Superior temporal gyrus (tissue), 1 donor: ENCODE data around the gene ZNF263.
"Not testable (repeated sequence)": the region's sequence is repeated elsewhere in the genome, so short reads cannot be mapped to it uniquely, and the experiment has no call there.

Experiments used
- DNase-seq: peaks from one replicate; pipeline ENCODE4 v3.0.0-alpha.2; 2016; ENCODE audit errors: extremely low spot score

Gene ZNF263

DNA sequence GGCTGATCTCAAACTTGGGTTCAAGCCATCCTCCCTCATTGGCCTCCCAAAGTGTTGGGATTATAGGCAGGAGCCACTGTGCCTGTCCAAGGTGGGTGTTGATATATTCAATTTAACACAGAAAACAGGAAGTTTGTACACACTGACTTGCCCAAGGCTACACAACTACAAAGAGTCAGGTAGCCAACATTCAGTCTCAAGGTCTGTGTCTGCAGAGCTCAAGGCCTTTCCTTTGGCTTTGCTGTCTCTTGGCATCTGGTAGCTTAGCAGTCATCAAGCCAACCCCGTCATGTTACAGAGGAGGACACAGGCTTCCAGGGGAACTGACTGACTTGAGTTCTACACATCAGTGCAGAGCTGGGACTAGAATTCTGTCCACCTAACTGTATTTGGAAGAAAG lies 15.0 kb upstream of the ZNF263 start:
- DNase-seq, result no peak

DNA sequence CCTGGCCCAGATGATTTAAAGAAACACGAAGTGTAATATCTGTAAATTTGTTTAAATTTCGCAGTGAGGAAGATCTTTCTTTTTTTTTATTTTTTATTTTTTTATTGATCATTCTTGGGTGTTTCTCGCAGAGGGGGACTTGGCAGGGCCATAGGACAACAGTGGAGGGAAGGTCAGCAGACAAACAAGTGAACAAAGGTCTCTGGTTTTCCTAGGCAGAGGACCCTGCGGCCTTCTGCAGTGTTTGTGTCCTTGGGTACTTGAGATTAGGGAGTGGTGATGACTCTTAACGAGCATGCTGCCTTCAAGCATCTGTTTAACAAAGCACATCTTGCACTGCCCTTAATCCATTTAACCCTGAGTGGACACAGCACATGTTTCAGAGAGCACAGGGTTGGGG lies 12.6 kb upstream of the ZNF263 start:
- not testable (repeated sequence) for DNase-seq

DNA sequence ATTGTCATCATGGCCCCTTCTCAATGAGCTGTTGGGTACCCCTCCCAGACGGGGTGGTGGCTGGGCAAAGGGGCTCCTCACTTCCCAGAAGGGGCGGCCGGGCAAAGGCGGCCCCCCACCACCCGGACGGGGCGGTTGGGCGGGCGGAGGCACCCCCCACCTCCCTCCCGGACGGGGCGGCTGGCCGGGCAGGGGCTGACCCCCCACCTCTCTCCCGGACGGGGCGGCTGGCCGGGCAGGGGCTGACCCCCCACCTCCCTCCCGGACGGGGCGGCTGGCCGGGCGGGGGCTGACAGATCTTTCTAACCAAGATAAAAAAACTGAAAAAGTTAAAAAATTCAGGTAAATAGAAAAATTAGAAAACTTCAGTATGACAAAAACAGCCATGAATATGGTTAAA lies 12.0 kb upstream of the ZNF263 start:
- not testable (repeated sequence) for DNase-seq

DNA sequence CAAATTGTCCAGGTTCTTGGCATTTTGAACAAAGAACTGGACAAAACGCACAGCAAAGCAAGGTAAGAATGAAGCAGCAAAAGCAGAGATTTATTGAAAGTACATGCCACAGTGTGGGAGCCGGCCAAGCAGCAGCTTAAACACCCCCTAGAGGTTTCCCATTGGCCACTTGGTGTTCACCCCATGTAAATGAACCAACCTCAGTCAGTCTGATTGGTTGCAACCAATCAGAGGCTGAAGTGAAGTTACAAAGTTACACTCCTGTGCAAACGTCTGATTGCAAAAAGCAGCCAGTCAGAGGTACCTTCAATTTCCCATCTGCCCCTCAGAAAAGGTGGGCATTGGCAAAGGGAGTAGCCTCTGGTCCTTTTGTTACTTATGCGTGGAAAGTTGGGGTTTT lies 8.8 kb upstream of the ZNF263 start:
- no peak for DNase-seq

DNA sequence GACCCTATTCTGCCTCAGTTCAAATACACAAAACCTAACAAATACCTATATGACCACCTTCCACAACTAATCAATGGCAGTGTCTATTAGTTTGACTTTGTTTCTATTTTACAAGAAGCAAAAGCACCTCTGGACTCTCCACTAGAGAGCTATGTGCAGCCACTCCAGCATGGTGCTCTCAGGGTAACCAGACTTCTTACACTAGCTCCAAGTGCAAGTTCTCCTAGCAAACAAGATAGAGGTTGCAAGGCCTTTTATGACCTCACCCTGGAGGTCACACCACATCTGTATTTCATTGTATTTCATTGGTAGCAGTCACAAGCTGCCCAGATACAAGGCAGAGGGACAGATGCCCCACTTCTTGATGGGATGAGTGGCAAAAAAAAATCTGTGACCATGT lies 8.3 kb upstream of the ZNF263 start:
- DNase-seq, result no peak

DNA sequence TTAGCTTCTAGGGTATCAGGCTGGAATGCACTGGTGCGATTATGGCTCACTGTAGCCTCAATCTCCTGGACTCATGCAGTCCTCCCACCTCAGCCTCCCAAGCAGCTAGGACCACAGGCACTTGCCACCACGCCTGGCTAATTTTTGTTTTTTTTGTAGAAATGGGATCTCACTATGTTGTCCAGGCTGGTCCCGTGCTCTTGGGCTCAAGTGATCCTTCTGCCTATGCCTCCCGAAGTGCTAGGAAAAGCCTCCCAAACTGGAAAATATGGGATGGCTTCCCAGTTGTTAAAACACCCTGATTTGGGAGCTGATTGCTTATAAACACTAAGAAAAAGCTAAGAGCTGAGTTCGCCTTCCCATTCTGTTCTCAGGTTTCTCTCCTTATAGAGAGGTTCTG lies 6.6 kb upstream of the ZNF263 start:
- DNase-seq, result no peak

DNA sequence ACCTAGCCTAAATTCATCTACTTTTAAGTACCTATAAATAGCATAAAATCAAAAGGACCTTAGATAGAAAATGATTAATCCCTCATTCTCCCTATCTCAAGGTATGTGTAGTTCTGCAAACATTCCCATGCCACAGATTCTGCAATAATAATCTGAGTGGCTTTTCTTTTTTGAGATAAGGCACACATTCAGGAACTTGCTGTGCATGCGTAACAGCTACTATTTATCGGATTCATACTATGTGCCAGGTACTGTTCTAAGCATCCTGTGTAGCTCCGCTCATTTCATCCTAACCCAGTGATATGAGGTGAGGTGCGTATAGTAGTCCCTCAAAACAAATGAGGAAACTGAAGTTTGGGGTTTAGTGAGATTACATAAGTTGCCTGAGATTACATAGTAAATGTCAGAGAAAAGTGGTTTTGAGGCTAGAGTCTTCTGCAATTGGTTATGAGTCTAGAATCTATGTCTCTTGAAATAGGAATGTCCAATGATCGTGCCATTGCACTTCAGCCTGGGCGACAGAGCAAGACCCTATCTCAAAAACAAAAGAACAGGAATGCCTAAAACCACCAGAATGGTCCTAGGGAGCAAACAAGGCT lies 2.0 kb upstream of the ZNF263 start:
- no peak for DNase-seq

DNA sequence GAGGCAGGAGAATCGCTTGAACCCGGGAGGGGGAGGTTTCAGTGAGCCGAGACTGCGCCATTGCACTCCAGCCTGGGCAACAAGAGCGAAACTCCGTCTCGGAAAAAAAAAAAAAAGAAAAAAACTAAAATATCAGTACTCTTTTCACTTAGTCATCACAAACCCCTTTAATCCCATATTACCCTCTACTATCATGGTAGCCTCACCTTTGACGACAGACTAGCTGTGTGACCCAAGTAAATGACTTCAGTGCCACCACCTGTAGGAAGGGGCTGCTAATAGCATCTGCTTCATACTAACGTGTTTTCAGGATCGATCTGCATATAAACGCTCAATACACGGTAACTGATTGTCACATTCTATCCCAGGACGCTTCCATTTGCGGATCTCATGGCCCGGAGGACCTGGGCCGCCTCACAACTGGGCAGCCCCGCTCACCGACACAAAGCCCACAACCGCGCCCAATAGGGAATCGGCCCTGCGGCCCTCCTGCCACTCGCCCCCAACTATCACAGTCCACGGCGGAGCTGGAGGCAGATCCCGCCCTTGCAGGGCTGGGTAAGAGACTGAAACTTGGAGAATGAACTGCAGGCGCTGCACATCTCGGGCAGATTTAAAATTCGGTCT lies 1.1 kb upstream of the ZNF263 start:
- no peak for DNase-seq

DNA sequence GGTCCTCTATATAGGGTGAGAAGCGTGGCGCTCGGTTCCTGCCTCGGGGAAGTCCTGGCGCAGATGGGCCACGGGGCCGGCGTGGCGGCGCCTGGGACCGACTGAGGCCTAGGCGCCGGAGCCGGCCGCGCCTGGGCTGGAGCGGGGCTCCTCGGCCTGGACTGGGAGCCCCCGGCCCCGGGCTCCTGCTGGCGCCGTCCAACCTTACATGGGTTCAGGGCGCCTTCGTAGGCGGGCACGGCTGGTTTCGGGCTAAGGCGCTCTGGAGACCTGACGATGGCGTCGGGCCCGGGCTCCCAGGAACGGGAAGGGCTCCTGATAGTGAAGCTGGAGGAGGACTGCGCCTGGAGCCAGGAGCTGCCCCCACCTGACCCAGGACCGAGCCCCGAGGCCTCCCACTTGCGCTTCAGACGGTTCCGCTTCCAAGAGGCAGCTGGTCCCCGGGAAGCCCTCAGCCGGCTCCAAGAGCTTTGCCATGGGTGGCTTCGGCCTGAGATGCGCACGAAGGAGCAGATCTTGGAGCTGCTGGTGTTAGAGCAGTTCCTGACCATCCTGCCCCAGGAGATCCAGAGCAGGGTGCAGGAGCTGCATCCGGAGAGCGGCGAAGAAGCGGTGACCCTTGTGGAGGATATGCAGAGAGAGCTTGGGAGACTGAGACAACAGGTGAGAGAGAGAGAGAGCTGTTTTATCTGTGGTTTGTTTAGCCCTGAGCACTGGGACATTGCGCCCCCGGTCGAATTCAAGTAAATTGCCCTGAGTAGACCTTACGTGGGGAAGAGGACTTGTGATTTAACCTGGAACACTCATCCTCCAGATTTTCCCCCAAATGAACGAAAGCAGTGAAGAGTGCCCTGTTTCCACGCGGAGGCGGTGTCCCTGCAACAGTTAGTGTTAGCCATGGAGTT lies 504 bp downstream of the ZNF263 start:
- DNase-seq, result no peak

DNA sequence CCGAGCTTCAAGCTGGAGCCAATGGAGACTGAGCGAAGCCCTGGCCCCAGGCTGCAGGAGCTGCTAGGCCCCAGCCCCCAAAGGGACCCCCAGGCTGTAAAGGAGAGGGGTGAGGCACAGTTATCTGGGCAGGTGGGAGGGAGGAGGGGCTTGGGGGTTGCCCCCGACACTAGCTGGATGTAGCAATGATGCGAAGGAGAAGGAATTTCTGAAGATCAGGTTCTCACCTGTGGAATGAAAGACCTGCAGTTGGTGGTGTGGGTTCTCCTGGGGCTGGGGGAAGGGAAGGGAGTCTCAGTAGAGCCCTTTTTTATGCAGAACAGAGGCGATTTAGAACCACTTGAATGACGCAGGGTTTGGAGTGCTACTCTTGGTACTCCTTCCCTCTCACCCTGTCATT lies 1.8 kb downstream of the ZNF263 start:
- DNase-seq, result no peak

DNA sequence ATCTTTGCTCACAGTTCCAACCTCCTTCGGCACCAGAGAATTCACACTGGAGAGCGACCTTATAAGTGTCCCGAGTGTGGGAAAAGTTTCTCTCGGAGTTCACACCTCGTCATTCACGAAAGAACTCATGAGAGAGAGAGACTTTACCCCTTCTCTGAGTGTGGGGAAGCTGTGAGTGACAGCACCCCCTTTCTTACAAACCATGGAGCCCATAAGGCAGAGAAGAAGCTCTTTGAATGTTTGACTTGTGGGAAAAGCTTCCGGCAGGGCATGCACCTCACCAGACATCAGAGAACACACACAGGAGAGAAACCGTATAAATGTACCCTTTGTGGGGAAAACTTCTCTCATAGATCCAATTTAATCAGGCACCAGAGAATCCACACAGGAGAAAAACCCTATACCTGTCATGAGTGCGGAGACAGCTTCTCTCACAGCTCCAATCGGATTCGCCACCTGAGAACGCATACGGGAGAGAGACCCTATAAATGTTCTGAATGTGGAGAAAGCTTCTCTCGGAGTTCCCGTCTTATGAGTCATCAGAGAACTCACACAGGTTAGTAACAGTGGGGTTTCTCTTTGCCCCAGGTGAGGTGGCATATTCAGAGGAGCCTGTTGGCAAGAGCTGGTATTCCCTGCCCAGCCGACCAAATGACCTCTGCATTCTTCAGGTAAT lies 6.8 kb downstream of the ZNF263 start:
- DNase-seq, result no peak

DNA sequence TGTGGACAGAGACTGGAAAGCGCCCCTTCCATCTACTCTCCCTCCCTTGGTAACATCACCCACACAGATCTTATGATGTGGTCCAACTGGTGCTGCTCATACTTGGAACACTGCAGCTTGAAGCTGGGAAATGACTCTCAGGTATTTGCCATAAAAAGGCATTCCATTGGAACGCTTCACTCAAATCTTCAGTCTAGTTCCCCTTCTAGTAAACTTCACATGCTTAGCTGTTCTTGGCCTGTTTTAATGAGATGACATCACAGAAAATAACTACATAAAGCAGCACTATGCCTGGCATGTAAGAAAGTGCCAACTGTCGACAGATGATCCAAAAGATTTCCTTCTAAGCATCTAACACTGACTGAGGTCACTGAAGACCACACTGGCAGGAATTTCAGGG lies 9.3 kb downstream of the ZNF263 start:
- no peak for DNase-seq

DNA sequence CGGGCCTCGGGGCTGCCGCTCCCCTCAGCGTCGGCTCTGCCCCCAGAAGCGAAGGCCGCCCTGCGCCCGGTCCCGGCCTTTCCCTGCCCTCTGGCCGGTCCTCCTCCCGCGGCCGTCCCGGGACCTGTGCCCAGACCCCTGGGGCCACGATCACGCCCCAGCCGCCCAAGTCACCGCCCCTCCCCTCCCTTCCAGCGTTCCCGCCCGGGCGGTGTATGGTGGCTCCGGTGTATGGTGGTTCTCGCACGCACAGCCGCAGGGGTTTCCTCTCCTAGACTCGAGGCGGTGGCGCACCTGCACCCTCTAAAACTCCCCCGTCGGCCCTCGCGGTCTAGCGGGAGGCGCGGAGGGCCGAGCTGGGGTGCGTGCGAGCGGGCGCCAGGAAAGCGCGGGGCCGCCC lies 11.9 kb downstream of the ZNF263 start:
- no peak for DNase-seq

DNA sequence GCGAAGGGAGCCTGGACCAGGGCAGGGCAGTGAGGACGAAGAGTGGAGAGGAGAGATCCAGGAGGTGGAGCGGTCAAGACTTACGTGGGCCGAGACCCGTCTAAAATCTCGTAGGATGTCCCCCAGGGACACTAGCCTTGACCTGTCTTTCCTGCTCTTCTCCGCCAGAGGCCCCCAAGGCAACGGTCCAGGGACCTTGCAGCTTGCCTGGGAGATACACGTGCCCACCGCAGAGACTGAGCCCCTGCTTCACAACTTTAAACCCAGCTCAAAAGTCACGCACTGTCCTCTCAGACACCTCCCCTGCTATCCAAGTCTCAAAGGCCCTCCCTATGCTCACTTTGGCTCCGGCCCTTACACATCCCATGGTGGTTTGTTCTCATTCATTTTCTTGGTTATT lies 12.5 kb downstream of the ZNF263 start:
- DNase-seq, result no peak

DNA sequence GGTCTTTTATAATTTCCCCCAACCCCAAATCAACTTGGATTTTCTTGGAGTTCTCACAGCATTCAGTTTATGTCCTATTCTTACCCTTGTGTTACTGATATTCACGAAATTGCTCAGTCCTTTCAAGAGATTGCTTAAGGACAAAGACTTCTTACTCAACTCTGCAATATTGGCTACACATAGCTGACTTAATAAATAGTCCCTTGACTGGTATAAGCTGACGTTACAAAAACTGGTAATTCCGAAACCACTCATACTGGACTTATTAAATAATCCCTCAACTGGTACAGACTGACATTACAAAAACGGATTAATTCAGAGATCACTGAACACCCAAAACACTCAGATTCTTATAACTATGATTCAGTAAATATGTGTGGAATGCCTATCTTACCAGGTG lies 21.1 kb downstream of the ZNF263 start:
- peak; percentile 9 for DNase-seq

DNA sequence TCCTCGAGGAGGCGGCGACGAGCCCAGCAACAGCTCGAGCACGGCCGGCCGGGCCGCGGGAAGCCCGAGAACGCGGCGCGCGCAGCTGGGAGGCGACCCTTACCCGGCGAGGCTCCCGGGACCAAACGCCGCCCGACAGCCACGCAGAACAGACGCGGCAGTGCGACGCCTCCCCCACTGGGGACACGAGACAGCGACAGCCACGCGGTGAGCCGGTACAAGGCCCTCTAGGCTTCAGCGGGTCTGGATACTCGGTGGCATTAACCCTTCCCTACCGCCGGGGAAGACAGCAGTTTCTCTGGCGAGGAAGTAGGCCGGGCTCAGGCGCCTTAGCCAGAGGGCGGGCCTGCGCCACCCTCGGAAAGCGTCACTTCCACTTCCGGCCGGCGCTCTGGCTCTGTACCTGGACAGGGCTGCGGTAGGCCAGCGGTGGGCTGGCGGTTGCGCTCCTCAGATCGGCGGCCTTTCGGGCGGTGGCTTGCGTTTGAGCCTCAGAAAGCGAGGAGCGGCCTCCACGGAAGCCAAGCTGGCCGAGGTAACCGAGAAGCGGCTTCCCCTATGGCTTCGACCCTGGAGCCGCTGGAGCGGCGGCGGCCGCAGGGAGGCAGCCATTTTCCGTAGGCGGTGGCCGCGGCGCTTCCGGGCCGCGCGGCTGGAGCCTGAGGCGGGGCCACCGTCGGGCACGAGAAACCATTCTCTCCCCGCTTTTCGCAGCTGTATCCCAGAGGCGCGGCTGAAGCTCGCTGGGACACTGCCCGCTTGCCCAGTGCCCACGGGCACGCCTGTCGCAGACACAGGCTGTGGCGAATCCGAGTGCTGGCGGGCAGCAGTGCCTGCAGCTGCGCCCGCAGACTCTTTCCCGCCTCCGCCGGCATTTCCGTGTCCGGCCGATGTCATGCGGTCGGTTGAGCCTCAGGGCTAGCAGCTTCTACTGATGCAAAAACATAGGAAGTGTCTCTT lies 22.1 kb downstream of the ZNF263 start, which contains the start of the genes TIGD7 and ZNF75A:
TSS of gene TIGD7 (minus strand) at position 322 of the 960 bp plus-strand sequence. CDS start 4,816 bp downstream, outside the sequence.
TSS of gene ZNF75A (plus strand) at position 389 of the 960 bp plus-strand sequence. CDS start 2,932 bp downstream, outside the sequence.
- DNase-seq, result peak; percentile 95

DNA sequence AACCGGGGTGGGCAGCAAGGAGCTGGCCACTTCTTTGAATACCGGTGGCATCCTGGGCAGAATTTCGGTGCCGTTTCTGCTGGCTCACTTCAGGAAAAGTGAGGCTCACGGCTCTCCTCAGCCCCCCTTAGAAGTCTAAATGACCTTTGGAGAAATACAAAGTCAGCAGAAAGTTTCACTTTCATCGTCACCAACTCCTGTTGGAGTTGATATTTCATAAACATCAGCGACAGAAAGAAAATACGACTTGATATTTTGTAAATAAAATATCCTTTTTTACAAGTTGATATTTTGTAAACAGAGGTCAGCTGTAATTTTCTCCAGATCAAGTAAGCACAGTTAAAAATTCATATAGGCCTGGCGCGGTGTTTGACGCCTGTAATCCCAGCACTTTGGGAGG lies 22.8 kb downstream of the ZNF263 start:
- no peak for DNase-seq

DNA sequence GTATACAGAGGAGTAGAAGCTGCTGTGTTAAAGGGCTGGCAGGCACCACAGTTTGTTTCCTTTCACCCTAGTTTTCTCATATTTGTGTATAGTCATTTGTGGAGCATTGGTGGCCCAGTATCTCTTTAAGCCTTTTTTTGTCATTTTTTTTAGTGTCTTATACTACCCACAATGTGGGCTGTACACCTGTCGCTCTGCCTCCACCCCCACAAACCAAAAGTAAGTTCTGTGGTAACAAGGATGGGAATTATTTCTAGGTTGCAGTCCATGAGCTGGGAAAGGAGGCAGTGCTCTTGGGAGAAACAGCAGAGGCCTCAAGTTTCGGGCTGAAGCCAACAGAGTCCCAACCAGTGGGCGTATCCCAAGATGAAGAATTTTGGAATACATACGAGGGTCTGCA lies 28.2 kb downstream of the ZNF263 start:
- DNase-seq, result no peak

DNA sequence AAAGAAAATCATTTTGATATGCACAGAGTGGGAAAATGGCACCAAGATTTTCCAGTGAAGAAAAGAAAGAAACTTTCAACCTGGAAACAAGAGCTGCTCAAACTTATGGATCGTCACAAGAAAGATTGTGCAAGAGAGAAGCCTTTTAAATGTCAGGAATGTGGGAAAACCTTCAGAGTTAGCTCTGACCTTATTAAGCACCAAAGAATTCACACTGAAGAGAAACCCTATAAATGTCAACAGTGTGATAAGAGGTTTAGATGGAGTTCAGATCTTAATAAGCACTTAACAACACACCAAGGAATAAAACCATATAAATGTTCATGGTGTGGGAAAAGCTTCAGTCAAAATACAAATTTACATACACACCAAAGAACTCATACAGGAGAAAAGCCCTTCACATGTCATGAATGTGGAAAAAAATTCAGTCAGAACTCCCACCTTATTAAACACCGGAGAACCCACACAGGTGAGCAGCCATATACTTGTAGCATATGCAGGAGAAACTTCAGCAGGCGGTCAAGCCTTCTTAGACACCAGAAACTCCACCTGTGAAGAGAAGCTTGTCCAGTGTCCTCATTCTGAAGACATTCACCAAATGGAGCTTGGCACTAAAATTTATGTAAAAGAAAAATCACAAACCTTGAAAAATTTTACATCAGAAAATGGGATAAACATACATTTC lies 34.2 kb downstream of the ZNF263 start:
- no peak for DNase-seq

DNA sequence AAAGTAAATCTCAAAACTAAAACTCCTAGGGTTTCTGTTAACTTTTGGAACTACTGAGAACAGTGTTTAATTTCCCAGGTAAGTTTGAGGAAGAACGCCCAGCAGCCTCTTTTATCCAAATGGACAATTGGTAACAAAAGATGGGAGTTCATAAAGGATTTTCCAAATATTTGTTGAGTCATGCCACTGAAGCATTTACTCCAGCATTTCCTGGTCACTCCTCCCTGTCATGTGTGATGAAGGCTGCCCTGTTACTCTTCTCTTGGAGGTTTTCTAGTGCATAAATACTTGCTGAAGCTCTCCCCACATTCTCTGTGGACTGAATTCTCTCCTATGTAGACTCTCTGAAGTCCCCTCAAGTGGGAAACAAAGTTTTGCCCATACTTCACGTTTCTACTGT lies 38.5 kb downstream of the ZNF263 start:
- no peak for DNase-seq
